HEK293 (cell line): Measurements from ENCODE around the gene SLC25A41.
A peak's percentile ranks its signal among the peaks of the same experiment; 100 is the strongest.

Source experiments
- CTCF ChIP-seq: fragments of 450-650 bp; formaldehyde crosslinking; IDR thresholded peaks from 2 replicates; pipeline ENCODE4 v1.5.1; 2016; ENCODE audit warnings: missing biosample characterization, missing genetic modification characterization
- ZNF335 ChIP-seq: fragments of 450-650 bp; formaldehyde crosslinking; conservative IDR thresholded peaks from 2 replicates; pipeline ENCODE4 v1.5.1; 2016; ENCODE audit warnings: missing biosample characterization, missing genetic modification characterization

- TF ChIP-seq ZNF335 (tag by site-specific recombination) (no peak), CTCF (tag by site-specific recombination) (peak; percentile 84)
These were observed 15.6 kb downstream of the SLC25A41 start for GRCh38 chr19:6417713-6418561.
